ENCODE measurements around the gene CD300E.
"Not testable (repeated sequence)": the region's sequence is repeated elsewhere in the genome, so short reads cannot be mapped to it uniquely, and the experiment has no call there.

The CD300E gene

GRCh38 chr17:74633326-74633725 is 9.8 kb upstream of the CD300E start:
- DNase-seq, result no peak

- no peak for DNase-seq
Measured at GRCh38 chr17:74632617-74633016, 9.1 kb upstream of the CD300E start.

DNA sequence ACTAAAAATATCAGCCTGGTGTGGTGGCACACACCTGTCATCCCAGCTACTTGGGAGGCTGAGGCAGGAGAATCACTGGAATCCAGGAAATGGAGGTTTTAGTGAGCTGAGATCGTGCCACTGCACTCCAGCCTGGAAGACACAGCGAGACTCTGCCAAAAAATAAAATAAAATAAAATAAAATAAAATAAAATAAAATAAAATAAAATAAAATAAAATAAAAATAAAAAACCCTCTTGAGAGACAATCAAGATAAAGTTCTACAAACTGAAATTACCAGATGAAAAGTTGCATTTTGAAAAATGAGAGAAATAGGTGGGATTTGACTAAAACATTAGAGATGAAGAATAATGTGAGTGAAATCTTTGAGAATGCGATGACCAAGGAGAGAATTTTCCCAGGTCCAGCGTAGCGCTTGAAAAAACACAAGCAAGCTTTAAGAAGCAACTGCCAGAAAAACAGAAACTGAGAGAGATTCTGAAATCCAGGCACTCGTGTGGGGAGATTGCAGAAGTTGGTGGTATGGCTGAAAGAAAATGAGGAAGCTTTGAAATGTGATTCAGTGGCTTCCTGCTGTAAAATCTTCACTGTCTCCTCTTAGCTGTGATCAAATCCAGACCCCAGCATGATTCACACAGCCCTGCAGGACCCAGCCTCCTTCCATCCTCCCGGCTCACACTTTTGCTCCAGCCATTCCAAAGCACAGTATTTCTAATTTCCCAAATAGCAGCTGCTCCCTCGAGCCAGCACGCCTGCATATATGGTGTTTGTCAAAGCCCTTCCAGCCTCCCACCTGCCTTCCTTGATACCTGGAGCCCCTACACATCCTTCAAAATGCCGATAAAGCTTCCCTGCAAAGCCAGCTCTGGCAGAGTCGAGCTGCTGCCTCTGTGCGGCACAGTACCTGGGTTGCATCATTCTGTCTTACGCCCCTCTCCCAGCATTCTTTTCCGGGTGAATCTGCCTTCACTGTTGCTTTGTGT is 8.2 kb upstream of the CD300E start:
- no peak for DNase-seq

- DNase-seq, result not testable (repeated sequence)
Measured at GRCh38 chr17:74630251-74630650, 6.7 kb upstream of the CD300E start.

DNA sequence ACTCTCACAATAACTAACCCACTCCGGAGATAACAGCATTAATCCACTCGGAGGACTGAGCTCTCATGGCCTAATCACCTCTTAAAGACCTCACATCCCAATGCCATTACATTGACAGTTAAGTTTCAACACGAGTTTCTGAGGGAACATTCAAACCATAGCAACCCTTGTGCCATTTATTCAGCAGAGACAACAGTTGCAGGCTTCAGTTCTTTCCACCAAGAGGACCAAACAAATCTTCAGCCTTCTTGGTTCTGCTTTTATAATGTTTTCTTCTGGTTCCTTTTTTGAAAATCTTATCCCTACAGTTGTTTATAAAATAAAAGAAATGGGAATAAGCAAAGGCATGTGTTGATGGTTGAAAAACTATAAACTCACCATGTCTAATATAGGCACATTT is 2.1 kb upstream of the CD300E start:
- no peak for DNase-seq

GRCh38 chr17:74624131-74624530 is 593 bp upstream of the CD300E start:
- DNase-seq, result no peak

- DNase-seq, result no peak
Measured at GRCh38 chr17:74619077-74619673, 4.4 kb downstream of the CD300E start.

GRCh38 chr17:74618451-74618850 is 5.1 kb downstream of the CD300E start:
- no peak for DNase-seq

DNA sequence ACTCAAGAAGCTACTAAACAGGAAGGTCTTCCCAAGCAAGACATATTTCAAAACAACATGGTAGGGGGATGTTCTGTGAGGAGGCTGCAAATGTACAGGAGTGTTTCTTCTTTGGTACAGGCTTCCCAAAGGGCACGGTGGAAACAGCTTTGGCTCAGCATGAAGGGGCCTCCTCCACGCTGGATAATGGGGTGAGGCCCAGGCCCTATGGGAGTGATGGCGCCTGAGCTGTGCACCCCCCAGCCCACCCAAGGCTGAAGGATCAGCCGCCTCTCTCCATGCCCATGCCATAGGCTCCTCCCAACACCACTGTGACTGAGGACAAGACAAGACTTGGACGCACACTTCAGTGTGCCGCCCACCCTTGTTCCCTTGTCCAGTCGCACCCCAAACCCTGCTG is 6.8 kb downstream of the CD300E start:
- no peak for DNase-seq

GRCh38 chr17:74612046-74612445 is 11.5 kb downstream of the CD300E start:
- DNase-seq, result no peak

DNA sequence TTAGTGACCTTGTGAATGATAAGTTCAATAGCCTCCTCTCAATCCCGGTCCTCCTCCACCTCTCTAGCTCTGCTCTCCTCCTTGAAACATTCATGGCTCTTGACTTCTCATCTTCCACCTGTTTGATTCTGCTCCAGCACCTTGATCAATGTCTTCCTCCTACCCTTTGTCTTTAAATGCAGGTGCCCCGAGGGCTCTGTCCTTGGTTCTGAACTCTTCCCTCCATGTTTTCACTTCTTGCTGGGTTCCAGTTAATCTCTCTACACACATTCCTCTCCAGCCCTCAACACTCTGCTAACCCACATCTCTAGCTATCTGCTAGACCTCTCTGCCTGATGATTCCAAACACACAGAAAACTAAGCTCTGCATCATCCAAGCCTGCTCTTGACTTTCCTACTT is 13.4 kb downstream of the CD300E start:
- no peak for DNase-seq

DNA sequence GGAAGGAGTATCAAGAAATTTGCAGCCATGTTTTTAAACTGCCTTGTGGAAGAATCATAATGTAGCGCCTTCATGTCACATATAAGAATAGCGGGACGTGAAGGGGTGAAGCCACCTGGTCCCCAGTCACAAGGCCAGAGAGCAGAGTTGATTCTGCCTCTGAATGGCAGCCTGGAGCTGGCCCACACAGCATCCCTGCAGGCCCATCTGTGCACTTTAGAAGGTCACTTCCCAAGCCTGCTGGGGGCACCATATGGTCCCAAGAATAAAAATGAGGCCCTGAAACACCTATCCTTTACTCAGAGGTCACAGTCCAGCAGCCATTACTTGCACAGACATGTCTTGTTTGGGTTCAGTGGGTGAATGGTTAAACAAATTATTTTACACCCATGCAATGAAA is 15.0 kb downstream of the CD300E start:
- no peak for DNase-seq

DNA sequence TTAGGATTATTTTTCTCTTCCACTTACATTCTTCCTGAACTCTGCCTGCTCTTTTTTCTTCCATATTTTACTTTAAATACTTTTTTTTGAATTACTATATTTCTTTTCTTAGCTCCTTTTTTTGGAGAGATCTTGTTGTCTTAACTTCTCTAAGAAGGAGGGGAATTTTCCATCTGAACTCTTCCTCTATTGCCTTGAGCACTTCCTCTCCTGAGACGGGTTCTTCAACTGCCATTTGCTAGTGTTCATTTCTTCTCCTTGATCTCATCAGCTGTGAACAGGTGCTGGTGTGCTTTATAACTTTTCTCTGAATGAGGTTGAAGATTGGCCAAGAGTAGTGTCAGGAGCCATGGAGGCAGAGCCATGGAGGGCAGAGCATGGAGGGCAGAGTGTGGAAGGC is 16.3 kb downstream of the CD300E start:
- no peak for DNase-seq

DNA sequence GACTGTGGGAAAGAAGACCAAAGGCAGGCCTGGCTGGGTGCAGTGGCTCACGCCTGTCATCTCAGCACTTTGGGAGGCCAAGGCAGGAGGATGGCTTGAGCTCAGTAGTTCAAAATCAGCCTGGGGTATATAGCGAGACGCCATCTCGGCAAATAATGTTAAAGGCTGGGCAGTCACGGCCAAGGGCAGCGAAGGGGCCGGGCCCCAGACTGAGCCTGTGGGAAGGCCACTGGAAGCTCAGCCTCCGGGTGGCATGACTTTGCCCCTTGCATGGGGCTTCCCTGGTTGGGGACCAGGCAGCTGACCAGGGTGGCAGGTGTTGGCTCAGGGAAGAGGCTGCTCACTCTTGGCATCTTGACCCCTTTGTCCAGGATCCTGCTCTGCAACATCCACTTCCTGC is 17.5 kb downstream of the CD300E start:
- no peak for DNase-seq

- no peak for DNase-seq
Measured at GRCh38 chr17:74605361-74605760, 18.2 kb downstream of the CD300E start.

DNA sequence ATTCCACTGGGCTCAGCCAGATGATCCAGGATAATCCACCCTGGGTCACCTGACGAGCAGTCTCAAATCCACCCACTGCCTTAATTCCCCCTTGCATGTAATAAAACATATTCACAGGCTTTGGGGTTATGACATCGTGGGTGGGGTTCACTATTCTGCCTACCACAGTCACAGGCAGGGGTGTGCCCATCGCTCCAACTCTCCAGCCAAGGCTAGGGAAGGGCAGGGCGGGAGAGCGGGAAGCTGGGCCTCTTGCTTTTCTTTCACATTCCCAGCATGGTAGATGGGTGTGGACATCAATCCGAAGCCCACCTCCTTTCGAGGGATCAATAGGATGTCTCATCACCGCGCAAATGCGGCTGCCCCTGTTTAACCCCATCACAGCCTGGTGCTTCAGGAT is 18.8 kb downstream of the CD300E start:
- no peak for DNase-seq

GRCh38 chr17:74604200-74604599 is 19.3 kb downstream of the CD300E start:
- DNase-seq, result no peak

DNA sequence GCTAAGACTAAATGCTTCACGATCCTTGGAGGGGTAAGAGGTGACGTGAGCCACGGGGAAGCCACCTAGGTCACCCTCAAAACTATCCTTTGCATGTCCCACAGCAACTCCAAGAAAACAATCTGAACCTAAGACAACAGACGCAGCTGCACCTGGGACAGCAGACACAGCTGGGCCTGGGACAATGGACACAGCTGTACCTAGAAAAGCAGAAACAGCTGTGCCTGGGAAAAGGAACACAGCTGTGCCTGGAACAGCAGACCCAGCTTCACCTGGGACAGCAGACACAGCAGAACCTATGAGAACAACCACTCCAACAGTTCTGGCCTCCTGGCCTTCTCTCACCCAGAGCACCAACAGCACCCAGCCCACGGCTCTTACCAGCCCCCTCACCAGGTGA is 19.8 kb downstream of the CD300E start:
- no peak for DNase-seq

DNA sequence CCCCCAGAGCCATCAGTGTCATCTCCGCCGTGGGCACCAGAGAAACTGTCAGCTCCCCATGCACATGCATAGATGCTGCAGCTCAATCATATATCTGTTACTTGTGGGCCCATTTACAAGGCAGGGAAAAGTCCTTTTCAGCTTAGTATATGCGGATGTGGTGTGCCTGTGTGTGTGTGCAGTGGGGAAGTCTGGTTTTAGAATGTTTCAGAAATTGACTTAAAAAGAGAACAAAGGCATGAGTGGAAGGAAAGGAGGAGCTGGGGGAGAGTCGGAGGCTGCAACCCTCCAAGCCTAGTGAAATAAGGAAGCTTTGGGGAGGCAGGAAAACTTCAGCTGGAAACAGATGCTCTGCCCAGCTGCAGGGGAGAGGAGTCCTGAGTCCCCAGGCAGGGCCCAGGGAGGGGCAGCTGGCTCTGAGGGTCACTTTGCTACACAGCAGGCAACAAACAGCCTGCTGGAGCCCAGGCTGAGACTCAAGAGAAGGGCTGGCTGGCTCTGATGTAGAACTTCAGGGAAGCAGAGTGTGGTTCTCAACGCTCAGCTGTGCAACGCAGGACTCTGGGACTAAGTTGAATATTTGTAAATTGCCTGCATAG is 20.4 kb downstream of the CD300E start:
- DNase-seq, result no peak

GRCh38 chr17:74601944-74602572 is 21.5 kb downstream of the CD300E start:
- DNase-seq, result no peak

DNA sequence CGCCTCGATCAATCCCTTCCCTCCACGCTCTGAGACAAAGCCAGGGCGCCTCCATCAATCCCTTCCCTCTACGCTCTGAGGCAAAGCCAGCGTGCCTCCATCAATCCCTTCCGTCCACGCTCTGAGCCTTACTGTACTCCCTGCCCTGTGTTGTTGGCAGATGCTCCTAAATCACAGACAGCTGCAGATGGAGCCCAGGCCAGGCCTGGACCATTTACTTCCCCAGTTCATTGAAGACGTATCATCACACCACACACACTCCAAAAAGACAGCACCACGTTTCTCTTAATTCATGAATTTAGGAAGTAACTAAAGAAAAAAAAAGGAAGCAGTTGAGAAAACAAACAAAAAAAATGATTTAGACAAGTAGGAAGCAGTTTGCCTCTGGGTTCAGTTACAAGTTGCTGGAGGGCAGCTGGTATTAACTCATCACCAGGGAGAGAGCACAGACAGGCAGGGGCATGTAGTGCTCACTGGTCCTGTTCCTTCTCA is 24.0 kb downstream of the CD300E start:
- DNase-seq, result no peak

DNA sequence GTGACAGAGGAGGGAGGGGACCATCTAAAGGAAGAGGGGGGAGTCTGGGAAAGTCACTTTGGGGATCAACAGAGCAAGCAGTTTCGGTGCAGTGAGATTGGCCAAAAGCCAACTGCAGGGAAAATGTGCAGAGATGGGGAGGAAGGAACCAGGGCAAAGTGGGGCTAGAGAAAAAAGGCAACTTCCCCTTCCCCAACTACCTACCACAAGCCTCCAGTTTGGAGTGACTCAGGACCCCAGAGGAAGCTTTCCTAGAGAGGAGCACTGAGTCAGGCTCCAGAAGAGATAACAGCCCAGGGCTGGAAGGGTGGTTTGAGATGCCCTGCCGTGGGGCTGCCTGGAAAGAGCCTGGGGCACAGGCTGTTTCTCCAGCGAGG is 24.5 kb downstream of the CD300E start:
- no peak for DNase-seq

GRCh38 chr17:74598346-74599022 is 25.1 kb downstream of the CD300E start:
- no peak for DNase-seq
